GM18870 (cell line): ENCODE data around the gene CDH7.
A peak's percentile ranks its signal among the peaks of the same experiment; 100 is the strongest.

Experiments
- ATAC-seq: cut with Tn5 transposase; IDR thresholded peaks from one replicate; pipeline ENCODE4 v1.9.1; 2021; ENCODE audit warnings: moderate library complexity; ENCODE audit not compliant: unreplicated experiment

The CDH7 gene

DNA sequence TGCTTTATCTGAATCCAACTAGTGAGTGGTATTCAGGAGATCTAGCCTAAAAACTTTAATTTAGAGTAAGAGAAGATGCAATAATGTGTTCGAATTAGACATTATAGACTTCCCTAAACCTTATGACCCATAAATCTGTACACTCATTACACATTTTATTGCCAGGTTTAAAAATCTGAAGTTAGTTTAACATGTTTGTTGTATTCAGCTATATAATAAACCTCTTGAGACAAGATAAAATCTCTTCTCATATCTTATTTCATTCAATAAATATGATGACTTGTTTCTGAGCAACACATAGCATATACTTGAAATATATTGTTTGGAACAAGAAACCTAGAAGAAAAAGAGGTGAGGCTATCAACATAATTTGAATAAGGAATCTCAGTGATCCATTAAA, 150.7 kb downstream of the CDH7 start:
- no peak for ATAC-seq

- ATAC-seq, result no peak
Observed at GRCh38 chr18:65906621-65907034, 155.8 kb downstream of the CDH7 start.

GRCh38 chr18:65907281-65907680, 156.5 kb downstream of the CDH7 start:
- ATAC-seq, result no peak

DNA sequence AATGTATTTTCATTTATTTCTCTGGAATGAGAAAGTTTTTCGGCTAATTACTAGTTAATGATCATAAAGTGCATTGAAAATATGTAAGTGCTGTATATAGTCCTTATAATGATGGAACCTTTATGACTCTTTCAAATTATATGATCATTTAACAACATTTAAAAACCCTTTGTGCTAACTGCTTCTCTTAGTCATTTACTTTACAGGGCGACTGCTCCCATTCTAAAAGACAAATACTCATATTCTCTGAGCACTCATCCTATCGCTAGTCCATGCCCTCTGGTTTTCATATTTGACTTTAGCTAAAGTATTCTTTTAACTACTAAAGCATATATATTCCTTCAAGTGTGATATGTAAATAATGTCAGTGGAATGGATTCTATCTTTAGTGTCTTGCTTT, 168.2 kb downstream of the CDH7 start:
- no peak for ATAC-seq

- no peak for ATAC-seq
Observed at GRCh38 chr18:65919663-65920062, 168.9 kb downstream of the CDH7 start.

- ATAC-seq, result no peak
Observed at GRCh38 chr18:65922103-65922502, 171.3 kb downstream of the CDH7 start.

GRCh38 chr18:65924904-65925303, 174.1 kb downstream of the CDH7 start:
- ATAC-seq, result no peak

- ATAC-seq, result no peak
Observed at GRCh38 chr18:65934874-65935273, 184.1 kb downstream of the CDH7 start.

- no peak for ATAC-seq
Observed at GRCh38 chr18:65936678-65937077, 185.9 kb downstream of the CDH7 start.

DNA sequence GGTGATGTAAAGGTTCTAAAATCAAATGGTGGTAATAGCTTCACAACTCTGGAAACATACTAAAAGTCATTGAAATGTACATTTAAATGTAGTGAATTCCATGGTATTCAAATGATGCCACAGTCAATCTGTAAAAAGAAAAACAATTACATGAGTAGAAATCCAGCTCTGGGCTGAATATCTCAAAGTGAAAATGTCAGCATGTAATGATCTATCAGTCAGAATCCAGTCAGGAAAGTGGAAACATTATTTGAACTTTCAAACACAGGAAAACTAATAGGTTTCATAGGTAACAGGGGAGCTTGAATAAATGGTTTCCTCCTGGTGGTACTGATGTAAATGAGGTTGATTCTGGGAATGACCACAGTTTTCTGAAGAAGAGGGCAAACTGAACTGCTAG, 186.4 kb downstream of the CDH7 start:
- no peak for ATAC-seq

DNA sequence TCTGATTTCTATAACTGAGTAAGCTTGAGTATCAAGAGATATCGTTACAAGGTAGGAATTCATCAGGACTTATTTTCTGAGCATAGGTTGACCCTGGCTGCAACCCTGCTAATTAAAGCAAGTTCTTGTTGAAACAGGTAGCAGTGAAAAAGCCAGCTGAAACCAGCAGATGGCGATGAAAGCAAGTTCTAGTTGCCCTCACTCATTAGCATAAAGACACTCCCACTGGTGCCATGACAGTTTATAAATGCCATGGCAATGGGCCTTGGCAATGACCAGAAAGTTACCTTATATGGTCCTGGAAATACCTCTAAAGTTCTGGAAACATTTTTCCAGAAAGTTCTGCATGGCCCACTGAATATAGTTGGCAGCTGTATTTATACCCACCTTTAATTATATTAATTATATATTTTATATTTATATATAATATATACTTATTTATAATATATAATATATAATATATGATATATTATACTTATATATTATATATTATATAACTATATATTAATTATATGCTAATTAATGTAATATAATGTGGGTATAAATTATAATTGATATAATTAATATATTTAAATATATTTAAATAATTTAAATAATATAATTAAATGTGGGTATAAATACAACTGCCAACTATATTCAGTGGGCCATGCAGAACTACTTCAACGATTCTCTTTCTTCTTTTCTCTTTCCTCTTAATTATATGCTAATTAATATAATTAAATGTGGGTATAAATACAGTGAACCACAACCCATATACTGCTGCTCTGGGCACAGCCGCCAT, 188.0 kb downstream of the CDH7 start:
- ATAC-seq, result peak; percentile 96
